ENCODE measurements around the gene MDFIC. TPM values are rescaled to one million over a fixed set of nuclear protein-coding genes. Genes with fewer than 3 reads are reported as not detected.

Gene MDFIC
- total RNA-seq, 1 donor from 2014 or later, result 81.9 TPM

DNA sequence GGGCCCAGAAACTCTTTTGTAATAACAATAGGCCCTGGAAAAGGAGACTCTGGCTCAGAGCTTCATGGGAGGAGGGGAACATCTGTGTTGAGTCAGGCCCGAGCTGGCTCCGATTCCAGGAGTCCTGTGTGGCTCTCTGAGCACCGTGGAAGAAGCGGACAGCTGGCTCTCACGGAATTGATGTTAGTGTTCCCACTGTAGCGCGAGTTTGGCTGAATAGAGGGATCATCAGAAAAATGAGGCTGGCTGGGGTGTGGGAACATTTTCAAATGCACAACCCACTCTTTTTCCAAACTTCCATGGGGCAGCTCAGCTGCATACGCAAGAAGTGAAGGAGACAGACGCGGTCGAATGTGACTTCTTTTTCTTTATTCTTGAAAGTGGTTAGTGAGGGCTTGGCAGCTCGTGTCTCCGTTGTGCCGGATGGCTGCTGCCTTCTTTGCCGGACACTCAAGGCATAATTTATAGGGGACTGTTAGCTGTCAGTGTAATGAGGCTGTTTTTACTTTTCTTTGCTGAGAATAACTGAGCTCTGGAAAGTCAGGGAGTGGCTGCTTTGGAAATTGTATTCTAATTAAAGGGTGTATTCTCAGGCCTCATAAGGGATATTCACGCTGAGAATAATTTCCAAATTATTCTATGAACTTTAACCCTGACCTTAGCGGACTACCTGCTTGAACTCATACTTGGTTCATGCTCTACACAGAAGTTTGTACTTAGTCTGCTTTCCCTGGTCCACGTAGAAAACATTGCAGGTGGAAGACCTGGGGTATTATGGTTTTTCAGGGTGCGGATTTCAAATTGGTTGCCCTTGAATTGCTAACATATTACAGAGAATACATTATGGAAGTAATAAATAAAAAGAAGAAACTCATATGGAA is 23.1 kb downstream of the MDFIC start:
- intact Hi-C loops (cut with micrococcal nuclease), result no loop called here

DNA sequence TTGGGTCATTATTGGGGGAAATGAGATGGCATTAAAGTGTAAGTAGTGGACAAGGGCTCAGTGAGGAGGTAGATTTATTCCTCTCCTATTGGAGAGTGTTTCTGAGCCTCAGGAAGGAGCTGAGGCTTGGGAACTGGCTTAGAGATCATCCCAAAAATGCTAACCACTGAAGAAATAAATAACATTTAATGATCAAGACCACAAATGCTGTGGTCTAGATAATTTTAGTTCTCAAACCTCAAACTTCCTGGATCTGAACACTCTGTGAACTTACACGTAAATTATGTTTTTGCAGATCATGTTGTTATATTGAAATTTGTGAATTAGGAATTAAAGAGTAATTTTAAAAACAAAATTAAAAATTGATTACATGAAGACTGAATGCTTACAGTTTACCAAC is 27.3 kb downstream of the MDFIC start:
- intact Hi-C loops (cut with micrococcal nuclease), result no loop called here

DNA sequence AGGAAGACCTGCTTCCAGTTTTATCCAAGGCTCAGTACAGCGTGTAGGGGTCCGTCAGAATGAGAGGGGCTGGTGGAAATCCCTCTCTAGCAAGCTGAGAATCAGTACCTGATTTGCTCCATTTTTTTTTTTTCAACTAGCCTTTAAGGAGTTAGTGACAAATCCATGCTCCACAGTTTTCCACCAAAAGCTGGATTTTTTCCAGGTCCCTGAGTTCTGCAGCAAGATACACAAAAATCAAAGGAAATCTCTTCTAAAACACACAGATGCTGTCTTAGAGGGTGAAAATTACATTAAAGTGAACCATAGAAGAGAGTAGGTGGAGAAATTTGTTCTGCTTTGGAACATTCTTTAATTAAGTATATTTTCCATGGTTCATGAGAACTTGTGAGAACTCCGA is 30.4 kb downstream of the MDFIC start:
- intact Hi-C loops (cut with micrococcal nuclease), result no loop called here

DNA sequence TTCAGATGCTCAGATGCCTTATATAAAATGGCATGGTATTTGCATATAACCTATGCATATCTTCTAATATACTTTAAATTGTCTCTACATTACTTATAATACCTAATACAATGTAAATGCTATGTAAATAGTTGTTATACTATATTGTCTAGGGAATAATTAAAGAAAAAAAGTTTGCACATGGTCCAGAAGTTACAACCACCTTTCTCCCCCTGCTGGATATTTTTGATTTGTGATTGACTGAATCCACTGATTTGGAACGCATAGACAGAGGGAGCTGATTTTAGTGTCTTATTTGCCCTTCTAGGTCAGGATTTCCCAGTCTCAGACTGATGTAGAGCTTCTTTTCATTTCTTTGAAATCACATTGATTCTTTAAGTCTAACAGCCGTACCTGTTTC is 31.8 kb downstream of the MDFIC start:
- intact Hi-C loops (cut with micrococcal nuclease), result no loop called here

DNA sequence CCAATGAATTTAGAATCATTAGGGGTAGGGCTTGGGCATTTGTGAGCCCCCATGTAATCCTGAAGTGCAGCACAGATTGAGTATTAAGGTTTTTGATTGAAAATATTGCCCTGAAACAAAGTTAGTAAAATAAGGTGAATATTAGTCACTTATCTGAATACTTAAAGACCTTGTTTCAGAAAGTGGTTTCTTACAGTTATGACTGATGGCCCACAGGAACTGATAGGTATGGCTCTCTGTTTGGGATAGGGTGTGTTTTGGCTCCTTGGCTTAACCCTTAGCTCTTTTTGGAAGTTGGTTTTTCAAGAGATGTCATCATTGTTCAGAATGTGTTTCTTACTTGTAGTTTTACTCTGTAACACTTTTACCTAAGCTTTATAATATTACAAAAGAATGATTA is 34.8 kb downstream of the MDFIC start:
- intact Hi-C loops (cut with micrococcal nuclease), result no loop called here

DNA sequence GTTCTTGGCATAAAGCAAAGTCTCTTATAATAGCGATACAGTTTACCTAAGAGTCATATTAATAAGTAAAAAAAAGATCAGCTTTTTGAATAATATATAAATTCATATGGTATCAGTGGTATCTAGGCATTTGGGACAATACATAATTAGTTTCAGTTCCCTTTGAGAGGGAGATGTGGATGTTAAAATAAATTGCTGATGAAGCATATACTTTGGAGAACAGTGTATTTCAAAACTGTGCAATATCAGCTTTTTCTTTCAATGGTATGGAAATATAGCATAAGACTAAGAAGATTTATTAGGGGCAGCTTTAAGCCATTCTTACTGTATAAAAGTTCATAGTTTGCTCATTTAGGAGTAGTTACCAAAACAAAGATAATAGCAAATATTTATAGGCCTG is 35.5 kb downstream of the MDFIC start:
- intact Hi-C loops (cut with micrococcal nuclease), result no loop called here

DNA sequence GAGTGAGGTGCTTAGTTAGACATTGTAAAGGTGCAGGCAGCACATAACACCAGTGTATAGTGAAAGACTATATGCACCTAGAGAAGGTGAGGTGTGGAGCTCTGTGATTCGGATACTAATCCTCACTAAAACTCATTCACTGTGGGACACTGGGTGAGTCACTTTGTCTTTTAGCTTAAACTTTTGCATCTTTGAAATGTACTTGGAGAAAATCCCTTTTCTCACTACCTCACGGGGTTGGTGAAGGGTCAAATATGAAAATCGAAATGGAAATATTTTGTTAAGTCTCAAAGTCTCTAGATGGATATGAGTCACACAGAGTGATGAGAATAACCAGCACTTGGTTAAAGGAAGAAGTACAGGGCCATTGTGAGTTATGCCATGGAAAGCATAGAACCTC is 38.0 kb downstream of the MDFIC start:
- intact Hi-C loops (cut with micrococcal nuclease), result loop anchor here (2.0 kb wide), 1 partner anchor 15 kb away; no protein-coding TSS in a partner anchor

DNA sequence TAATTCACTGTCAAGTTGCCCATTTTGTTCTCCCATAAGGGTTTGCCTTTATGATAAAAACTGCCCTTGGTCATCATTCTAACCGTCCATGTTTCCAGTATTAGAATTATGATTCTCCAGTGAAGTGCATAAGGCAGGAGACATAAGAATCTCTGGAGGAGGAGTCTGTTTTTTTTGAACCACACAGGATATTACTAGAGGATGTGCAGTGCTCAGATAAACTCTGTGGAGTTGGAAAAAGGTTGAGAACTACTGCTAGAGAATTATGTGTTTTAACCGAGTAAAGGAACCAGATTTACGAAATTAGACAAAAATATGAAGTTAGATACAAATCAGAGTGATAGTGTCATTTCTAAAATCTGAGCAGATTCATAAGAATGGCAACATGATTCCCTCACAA is 40.5 kb downstream of the MDFIC start:
- intact Hi-C loops (cut with micrococcal nuclease), result no loop called here

DNA sequence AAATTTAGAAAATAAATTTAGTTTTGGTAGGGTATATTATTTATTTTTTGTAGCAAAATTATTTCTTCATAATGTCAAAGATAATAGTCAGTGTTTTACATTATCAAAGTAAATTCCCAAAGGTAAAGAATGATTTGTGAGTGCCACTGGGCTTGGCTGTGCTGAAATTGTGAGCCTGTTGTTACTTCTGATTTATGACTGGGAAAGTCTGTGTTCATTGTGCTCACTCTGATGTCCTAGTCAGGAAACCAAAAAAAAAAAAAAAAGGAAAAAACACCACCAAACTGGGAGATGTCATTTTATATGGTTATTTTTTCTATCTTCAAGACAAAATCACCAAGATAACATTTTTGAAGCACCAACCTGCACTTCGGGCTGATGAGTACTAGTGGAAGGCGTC is 44.3 kb downstream of the MDFIC start:
- intact Hi-C loops (cut with micrococcal nuclease), result no loop called here

DNA sequence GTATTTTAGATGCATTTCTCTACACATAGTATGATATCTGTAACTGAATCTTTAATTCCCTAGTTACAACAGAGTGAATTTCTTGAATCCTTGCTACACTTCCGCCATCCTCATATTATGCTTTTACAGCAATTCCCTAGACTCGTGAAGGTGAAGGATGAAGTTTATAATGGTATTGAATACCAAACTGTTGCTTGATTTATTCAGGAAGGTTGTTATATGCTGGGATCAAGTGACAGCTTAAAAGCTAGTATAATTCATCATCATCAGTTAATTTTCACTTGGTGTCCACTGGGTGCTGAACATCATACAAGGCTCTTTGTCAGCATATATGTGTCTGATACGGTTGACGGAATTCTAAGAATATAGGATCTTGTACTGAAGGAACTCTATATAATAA is 47.2 kb downstream of the MDFIC start:
- intact Hi-C loops (cut with micrococcal nuclease), result no loop called here

DNA sequence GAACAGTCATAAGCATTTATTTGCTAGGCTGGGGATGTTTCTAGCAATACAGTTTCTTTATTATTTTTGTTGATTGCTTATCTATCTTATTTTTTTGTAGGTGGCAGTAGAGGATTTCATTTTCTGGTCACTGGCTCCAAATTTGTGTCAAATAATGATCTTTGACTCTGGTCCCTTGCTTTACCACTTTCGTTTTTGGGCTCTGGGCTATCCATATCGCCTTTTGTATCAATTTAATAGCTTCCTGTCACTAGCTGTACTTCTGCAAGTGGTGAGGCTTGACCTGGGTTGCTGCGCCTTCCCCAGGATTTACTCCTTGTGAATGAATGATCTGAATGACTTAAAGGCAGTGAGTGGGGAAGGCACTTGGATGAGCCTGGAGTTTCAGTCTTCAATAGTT is 48.4 kb downstream of the MDFIC start:
- intact Hi-C loops (cut with micrococcal nuclease), result no loop called here

DNA sequence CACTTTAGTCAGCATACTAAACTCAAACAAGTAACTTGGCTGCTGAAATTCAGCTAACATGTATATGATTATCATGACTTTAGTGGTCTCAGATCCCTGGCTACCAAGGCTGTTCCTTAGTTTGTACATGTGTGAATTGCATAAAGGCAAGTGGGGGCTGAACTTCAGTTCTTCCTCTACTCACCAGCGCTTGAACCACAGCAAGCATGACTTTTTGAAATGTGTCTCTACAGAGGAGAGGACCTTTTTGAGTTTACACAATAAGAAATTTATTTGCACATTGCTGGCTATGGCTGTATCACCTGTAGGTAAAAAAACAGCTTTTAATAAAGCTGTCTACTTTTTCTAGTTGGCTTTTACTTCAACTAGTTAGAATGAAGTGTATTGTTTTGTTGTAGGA is 48.8 kb downstream of the MDFIC start:
- intact Hi-C loops (cut with micrococcal nuclease), result no loop called here

DNA sequence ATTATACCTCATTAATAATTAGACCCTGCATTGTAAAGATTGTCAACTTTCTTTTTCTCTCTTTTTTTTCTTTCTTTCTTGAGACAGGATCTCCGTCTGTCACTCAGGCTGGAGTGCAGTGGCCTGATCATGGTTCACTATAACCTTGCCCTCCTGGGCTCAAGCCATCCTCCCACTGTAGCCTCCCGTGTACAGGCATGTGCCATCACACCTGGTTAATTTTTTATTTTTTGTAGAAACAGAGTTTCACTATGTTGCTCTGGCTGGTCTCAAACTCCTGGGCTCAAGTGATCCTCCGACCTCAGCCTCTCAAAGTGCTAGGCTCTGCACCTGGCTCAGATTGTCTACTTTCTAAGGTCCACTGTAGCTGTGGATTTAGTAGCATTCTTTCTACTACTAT is 50.7 kb downstream of the MDFIC start:
- intact Hi-C loops (cut with micrococcal nuclease), result no loop called here

DNA sequence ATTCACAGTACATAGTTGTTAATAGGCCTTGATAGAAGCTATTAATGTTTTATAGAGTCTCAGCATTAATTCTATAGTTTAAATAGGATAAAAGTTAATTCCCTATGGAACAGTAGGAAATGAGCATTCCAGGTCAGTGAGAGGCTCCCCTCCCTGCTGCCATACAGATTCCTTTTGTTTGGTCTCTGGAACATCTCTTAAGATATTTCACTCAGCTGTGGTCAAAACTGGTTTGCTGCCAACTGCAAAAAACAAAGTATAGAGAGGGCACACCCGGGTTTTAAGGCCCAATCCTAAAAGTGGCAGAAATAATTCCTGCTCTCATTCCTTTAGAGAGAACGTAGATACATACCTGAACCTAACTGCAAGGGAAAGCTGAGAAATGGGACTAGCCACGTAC is 51.3 kb downstream of the MDFIC start:
- intact Hi-C loops (cut with micrococcal nuclease), result no loop called here

DNA sequence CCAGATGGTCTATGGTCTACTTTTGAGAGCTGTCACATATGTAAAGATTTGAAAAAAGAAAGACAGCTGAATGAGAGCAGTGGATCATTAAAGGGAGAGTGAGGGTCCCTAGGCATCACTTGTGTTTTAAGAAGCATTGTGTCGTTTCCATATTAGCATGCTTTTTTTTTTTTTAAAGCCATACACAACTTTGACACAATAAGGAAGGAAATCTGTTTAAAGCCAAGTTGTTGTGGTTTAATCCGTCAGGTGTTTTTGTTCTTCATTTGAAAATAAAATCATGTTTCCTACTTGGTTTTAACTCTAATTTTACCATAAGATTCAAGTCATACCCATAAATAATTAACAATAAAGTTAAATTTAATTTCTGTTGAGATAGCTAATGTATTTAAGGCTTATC is 53.5 kb downstream of the MDFIC start:
- intact Hi-C loops (cut with micrococcal nuclease), result loop anchor here (2.0 kb wide), 1 partner anchor 15 kb away; no protein-coding TSS in a partner anchor

DNA sequence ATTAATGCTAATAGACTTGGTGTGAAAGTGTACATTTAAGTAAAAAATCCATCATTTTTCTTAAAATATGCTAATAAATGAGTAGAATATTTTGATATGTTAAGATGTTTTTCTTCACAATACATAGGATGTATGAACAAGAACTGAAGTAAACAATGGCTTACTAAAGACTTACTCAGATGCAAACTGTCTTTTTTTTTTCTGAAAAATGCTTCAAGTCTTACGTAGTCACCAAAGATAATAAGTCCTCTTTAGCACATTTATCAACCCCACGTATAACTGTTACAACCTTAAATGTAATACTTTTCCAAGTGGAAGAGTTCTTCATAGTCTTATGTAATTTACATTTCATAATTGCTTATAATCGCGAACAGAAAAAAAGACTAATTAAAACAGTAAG is 54.8 kb downstream of the MDFIC start:
- intact Hi-C loops (cut with micrococcal nuclease), result no loop called here

DNA sequence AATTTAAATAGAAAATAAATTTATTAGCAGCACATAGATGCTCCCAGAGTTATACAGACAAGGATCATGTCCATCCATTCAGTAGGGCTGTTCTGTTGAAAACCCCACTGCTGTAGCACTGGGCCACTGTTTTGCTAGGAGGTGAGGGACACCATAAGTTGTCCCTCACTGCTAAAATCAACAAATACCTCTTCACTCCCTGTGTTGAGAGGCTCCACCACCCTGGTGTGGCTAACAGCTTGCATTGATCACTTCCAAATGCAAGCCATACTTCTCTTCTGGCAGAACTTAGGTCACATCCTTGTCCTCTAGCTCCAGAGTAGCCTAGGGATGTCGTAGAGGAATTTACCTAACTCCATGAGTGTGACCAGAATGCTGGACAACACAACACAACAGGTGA is 55.4 kb downstream of the MDFIC start:
- intact Hi-C loops (cut with micrococcal nuclease), result no loop called here

DNA sequence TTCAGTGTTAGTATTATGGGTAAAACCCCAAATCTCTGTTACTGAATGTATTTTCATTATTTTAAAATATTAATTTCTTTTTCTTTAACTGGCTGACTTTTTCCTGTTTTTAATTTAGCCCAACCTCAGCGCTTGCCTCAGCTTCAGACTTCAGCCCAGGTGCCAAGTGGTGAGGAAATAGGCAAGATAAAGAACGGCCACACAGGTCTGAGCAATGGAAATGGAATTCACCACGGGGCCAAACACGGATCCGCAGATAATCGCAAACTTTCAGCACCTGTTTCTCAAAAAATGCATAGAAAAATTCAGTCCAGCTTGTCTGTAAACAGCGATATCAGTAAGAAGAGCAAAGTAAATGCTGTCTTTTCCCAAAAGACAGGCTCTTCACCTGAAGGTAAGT is 57.5 kb downstream of the MDFIC start:
- intact Hi-C loops (cut with micrococcal nuclease), result no loop called here

DNA sequence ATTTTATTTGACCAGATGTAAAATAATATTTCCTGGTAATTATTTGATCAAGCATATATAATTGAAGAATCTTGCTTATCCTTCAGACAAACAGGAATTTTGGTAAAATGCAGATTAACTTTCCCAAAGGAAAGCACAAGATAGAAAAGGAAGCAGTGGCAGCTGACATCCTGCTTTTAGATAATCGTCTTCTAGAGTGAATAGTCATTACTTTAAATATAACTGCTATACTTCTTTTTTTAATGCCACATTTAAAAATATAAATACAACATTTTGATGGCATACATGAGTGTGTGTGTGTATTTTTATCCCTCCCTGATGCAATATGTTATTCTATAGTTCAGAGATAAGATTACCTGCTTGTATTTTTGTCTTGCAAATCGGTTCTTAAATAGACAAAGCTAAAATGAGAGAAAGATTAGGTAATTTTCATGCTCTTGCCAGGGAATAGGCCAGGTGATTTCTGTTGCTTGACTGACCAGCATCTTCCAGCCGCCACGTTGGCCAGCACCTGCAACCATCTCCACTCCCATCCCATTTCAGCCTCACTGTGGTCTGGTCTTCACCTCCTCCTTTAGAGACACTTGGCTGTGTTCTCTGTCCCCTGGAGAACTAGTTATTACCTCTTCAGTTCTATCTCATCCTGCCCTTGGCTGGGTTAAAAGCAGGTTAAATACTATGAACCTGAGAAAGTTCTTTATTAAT is 58.1 kb downstream of the MDFIC start:
- intact Hi-C loops (cut with micrococcal nuclease), result no loop called here

DNA sequence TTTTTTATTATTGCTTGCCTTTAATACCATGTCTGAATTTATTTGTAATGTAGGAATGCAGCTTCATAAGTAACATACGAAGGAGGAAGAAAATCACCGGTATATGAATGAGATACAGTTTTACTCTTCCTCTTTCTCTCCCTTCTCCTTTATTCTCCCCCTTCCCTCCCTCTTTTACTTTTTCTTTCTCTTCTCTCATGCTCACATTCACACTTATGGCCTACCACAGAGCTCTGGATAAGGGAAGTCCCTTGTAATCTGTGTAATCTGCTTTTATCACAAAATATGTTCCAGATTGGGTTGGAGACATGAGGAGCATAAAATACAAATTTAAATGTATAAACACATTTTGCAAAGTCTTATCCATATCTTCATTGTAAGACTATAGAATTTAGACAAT is 59.4 kb downstream of the MDFIC start:
- intact Hi-C loops (cut with micrococcal nuclease), result loop anchor here (1.0 kb wide), 1 partner anchor 57 kb away; no protein-coding TSS in a partner anchor

DNA sequence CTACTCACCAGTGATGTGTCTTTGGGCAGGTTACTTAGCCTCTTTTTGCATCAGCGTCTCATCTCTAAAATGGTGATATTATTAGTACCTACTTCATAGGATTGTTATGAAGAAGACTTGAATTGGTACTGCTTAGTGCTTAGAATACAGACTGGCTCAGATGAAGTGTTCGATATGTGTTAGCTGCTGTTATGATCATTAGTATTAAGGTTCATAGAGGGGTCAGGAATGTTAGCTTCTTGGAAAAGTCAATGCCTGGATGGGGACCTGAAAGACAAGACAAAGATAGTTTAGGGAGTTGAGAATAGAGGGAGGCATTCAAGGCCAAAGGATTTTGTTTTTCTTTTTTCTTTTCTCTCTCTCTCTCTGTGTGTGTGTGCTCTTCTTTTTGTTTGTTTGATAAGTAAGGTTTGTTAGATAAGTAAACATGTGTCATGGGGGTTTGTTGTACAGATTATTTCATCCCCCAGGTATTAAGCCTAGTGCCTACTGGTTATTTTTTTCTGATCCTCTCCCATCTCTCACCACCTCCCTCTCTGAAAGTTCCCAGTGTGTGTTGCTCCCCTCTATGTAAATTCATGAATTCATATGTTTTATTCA is 63.3 kb downstream of the MDFIC start:
- intact Hi-C loops (cut with micrococcal nuclease), result no loop called here

All from T-helper 1 cell treated with Interleukin-12 subunit alpha and Interleukin-12 subunit beta and Interleukin-4 antibody, amounts not matched to agents 30 ng/mL and 1 ng/mL, for 36 hours (primary cell).